Measurements from ENCODE around the gene ZNF346. TPM values are rescaled to one million over a fixed set of nuclear protein-coding genes. Genes with fewer than 3 reads are reported as not detected.

The ZNF346 gene
- total RNA-seq, 1 experiment from 2014 or later = 18.4 TPM

DNA sequence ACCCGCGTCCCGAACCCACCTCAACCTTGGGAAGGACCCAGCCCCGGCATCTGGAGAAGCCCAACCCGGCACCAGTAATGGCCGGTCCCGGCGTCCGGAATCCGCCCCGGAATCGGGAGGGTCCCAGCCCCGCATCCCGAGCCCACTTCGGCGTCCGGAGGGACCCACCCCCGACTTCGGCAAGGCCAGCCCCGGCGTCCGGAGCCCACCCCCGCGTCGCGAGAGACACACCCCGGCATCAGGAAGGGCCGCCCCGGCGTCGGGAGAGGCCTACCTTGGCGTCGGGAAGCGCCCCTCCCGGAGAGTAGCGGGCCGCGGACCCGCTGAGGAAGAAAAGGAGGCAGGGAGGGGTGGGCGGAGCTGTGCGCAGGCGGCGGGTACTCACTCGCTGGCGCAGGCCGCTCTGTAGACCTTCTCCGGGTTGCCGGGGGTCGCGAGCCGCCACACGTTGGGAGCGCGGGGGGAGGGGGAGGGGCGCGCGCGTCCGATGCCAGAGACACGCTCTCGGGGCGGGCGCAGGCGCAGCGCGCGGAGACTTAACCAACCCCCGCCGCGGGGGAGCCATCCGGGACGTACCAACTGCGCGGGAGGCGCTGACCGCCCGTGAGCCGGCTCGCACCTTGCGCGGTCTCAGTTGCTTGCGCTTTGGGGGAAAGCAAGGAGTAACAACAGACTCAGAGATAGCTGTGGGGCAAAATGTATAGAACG lies 16.1 kb upstream of the ZNF346 start, which contains the start of gene UIMC1 (continued):
- TF ChIP-seq EMX1 (CRISPR knock-in tag; IDR thresholded peaks at IDR 0.05) (no peak), CREM (CRISPR knock-in tag; IDR thresholded peaks at IDR 0.05) (0 out of 2 replicates have a peak, but pooled peaks have one; percentile 39), ZBTB21 (CRISPR knock-in tag; IDR thresholded peaks at IDR 0.05; ENCODE audit: borderline replicate concordance) (peak; percentile 87; the same call in 1 of the 2 replicates), ZNF423 (CRISPR knock-in tag; IDR thresholded peaks at IDR 0.05) (no peak), GTF2I (CRISPR knock-in tag; conservative IDR thresholded peaks at IDR 0.05) (no peak), ZNF138 (CRISPR knock-in tag; conservative IDR thresholded peaks at IDR 0.05) (no peak), PRRX2 (CRISPR knock-in tag; IDR thresholded peaks at IDR 0.05) (no peak), RORB (CRISPR knock-in tag; IDR thresholded peaks at IDR 0.05) (no peak), JAZF1 (CRISPR knock-in tag; IDR thresholded peaks at IDR 0.05) (no peak), KAT7 (CRISPR knock-in tag; IDR thresholded peaks at IDR 0.05; ENCODE audit: borderline replicate concordance) (peak; percentile 84), NFE2L1 (CRISPR knock-in tag; IDR thresholded peaks at IDR 0.05) (peak; percentile 16; the same call in 1 of the 2 replicates), ZNF396 (CRISPR knock-in tag; IDR thresholded peaks at IDR 0.05; ENCODE audit: borderline replicate concordance) (no peak), NFYB (CRISPR knock-in tag; conservative IDR thresholded peaks at IDR 0.05; ENCODE audit: low read depth) (no peak), HMGA2 (CRISPR knock-in tag; IDR thresholded peaks at IDR 0.05) (no peak)
- TF ChIP-seq, protein P1, sequence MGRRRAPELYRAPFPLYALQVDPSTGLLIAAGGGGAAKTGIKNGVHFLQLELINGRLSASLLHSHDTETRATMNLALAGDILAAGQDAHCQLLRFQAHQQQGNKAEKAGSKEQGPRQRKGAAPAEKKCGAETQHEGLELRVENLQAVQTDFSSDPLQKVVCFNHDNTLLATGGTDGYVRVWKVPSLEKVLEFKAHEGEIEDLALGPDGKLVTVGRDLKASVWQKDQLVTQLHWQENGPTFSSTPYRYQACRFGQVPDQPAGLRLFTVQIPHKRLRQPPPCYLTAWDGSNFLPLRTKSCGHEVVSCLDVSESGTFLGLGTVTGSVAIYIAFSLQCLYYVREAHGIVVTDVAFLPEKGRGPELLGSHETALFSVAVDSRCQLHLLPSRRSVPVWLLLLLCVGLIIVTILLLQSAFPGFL (CRISPR knock-in tag; IDR thresholded peaks at IDR 0.05; ENCODE audit: borderline replicate concordance) = no peak
- TF ChIP-seq, protein P2, sequence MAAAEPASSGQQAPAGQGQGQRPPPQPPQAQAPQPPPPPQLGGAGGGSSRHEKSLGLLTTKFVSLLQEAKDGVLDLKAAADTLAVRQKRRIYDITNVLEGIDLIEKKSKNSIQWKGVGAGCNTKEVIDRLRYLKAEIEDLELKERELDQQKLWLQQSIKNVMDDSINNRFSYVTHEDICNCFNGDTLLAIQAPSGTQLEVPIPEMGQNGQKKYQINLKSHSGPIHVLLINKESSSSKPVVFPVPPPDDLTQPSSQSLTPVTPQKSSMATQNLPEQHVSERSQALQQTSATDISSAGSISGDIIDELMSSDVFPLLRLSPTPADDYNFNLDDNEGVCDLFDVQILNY (CRISPR knock-in tag; IDR thresholded peaks at IDR 0.05) = peak; percentile 92
- TF ChIP-seq, protein P3, sequence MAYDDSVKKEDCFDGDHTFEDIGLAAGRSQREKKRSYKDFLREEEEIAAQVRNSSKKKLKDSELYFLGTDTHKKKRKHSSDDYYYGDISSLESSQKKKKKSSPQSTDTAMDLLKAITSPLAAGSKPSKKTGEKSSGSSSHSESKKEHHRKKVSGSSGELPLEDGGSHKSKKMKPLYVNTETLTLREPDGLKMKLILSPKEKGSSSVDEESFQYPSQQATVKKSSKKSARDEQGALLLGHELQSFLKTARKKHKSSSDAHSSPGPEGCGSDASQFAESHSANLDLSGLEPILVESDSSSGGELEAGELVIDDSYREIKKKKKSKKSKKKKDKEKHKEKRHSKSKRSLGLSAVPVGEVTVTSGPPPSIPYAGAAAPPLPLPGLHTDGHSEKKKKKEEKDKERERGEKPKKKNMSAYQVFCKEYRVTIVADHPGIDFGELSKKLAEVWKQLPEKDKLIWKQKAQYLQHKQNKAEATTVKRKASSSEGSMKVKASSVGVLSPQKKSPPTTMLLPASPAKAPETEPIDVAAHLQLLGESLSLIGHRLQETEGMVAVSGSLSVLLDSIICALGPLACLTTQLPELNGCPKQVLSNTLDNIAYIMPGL (CRISPR knock-in tag; IDR thresholded peaks at IDR 0.05) = peak; percentile 75
- TF ChIP-seq, protein P4, sequence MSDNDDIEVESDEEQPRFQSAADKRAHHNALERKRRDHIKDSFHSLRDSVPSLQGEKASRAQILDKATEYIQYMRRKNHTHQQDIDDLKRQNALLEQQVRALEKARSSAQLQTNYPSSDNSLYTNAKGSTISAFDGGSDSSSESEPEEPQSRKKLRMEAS (CRISPR knock-in tag; IDR thresholded peaks at IDR 0.05) = no peak
- TF ChIP-seq, protein P5, sequence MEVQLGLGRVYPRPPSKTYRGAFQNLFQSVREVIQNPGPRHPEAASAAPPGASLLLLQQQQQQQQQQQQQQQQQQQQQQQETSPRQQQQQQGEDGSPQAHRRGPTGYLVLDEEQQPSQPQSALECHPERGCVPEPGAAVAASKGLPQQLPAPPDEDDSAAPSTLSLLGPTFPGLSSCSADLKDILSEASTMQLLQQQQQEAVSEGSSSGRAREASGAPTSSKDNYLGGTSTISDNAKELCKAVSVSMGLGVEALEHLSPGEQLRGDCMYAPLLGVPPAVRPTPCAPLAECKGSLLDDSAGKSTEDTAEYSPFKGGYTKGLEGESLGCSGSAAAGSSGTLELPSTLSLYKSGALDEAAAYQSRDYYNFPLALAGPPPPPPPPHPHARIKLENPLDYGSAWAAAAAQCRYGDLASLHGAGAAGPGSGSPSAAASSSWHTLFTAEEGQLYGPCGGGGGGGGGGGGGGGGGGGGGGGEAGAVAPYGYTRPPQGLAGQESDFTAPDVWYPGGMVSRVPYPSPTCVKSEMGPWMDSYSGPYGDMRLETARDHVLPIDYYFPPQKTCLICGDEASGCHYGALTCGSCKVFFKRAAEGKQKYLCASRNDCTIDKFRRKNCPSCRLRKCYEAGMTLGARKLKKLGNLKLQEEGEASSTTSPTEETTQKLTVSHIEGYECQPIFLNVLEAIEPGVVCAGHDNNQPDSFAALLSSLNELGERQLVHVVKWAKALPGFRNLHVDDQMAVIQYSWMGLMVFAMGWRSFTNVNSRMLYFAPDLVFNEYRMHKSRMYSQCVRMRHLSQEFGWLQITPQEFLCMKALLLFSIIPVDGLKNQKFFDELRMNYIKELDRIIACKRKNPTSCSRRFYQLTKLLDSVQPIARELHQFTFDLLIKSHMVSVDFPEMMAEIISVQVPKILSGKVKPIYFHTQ (CRISPR knock-in tag; IDR thresholded peaks at IDR 0.05) = no peak
- TF ChIP-seq, protein P6, sequence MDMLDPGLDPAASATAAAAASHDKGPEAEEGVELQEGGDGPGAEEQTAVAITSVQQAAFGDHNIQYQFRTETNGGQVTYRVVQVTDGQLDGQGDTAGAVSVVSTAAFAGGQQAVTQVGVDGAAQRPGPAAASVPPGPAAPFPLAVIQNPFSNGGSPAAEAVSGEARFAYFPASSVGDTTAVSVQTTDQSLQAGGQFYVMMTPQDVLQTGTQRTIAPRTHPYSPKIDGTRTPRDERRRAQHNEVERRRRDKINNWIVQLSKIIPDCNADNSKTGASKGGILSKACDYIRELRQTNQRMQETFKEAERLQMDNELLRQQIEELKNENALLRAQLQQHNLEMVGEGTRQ (CRISPR knock-in tag; IDR thresholded peaks at IDR 0.05) = no peak
- TF ChIP-seq, protein P7, sequence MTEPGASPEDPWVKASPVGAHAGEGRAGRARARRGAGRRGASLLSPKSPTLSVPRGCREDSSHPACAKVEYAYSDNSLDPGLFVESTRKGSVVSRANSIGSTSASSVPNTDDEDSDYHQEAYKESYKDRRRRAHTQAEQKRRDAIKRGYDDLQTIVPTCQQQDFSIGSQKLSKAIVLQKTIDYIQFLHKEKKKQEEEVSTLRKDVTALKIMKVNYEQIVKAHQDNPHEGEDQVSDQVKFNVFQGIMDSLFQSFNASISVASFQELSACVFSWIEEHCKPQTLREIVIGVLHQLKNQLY (CRISPR knock-in tag; IDR thresholded peaks at IDR 0.05) = no peak
- TF ChIP-seq, protein P8, sequence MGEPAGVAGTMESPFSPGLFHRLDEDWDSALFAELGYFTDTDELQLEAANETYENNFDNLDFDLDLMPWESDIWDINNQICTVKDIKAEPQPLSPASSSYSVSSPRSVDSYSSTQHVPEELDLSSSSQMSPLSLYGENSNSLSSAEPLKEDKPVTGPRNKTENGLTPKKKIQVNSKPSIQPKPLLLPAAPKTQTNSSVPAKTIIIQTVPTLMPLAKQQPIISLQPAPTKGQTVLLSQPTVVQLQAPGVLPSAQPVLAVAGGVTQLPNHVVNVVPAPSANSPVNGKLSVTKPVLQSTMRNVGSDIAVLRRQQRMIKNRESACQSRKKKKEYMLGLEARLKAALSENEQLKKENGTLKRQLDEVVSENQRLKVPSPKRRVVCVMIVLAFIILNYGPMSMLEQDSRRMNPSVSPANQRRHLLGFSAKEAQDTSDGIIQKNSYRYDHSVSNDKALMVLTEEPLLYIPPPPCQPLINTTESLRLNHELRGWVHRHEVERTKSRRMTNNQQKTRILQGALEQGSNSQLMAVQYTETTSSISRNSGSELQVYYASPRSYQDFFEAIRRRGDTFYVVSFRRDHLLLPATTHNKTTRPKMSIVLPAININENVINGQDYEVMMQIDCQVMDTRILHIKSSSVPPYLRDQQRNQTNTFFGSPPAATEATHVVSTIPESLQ (CRISPR knock-in tag; IDR thresholded peaks at IDR 0.05) = no peak
- TF ChIP-seq, protein P9, sequence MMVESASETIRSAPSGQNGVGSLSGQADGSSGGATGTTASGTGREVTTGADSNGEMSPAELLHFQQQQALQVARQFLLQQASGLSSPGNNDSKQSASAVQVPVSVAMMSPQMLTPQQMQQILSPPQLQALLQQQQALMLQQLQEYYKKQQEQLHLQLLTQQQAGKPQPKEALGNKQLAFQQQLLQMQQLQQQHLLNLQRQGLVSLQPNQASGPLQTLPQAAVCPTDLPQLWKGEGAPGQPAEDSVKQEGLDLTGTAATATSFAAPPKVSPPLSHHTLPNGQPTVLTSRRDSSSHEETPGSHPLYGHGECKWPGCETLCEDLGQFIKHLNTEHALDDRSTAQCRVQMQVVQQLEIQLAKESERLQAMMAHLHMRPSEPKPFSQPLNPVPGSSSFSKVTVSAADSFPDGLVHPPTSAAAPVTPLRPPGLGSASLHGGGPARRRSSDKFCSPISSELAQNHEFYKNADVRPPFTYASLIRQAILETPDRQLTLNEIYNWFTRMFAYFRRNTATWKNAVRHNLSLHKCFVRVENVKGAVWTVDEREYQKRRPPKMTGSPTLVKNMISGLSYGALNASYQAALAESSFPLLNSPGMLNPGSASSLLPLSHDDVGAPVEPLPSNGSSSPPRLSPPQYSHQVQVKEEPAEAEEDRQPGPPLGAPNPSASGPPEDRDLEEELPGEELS (CRISPR knock-in tag; IDR thresholded peaks at IDR 0.05) = no peak; the same call in 1 of the 2 replicates
- TF ChIP-seq, protein P10, sequence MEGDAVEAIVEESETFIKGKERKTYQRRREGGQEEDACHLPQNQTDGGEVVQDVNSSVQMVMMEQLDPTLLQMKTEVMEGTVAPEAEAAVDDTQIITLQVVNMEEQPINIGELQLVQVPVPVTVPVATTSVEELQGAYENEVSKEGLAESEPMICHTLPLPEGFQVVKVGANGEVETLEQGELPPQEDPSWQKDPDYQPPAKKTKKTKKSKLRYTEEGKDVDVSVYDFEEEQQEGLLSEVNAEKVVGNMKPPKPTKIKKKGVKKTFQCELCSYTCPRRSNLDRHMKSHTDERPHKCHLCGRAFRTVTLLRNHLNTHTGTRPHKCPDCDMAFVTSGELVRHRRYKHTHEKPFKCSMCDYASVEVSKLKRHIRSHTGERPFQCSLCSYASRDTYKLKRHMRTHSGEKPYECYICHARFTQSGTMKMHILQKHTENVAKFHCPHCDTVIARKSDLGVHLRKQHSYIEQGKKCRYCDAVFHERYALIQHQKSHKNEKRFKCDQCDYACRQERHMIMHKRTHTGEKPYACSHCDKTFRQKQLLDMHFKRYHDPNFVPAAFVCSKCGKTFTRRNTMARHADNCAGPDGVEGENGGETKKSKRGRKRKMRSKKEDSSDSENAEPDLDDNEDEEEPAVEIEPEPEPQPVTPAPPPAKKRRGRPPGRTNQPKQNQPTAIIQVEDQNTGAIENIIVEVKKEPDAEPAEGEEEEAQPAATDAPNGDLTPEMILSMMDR (IDR thresholded peaks at IDR 0.05) = no peak

All from WTC11 (cell line).